GM21367 (cell line): ENCODE results near the gene PPP1R12B.
"Not testable (repeated sequence)": the region's sequence is repeated elsewhere in the genome, so short reads cannot be mapped to it uniquely, and the experiment has no call there.

Experiments
- ATAC-seq: cut with Tn5 transposase; IDR thresholded peaks from one replicate; pipeline ENCODE4 v1.9.1; 2021; ENCODE audit not compliant: unreplicated experiment

Gene PPP1R12B

DNA sequence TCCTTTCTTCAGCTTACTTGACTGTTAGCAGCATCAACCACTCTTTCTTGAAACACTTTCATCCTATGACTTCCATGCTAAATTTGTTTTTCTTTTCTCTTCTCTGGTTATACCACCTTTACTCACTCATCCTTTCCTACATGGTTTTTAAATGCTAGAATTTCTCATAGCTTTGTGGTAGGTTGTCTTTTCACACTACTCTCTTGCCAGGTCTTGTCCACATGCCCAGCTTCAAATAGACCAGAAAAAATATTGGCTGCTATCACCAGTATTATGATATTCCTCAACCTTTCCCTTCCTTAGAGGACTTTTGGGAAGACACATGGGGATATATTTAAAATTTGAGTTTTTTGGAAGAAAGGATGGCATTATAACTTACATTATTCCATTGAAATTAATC is 48.8 kb downstream of the PPP1R12B start:
- no peak for ATAC-seq

DNA sequence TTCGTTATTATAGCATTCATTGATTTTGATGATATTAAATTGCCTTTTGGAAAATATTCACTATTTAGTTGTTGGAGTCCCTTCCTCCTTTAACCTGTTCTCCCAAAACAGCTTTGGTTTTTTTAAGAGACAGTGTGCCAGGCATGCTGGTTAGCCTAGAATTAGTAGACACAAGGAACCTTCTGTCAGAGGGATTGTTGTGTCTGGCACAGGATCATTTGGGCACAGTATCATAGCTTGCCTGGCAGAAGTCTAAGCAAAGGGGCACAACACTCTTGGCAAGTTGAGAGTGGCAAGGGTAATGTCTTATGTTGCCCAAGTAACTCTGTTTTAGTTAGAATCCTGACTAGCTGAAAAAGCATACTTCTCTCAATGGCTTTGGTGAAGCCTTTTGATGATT is 49.9 kb downstream of the PPP1R12B start:
- not testable (repeated sequence) for ATAC-seq

DNA sequence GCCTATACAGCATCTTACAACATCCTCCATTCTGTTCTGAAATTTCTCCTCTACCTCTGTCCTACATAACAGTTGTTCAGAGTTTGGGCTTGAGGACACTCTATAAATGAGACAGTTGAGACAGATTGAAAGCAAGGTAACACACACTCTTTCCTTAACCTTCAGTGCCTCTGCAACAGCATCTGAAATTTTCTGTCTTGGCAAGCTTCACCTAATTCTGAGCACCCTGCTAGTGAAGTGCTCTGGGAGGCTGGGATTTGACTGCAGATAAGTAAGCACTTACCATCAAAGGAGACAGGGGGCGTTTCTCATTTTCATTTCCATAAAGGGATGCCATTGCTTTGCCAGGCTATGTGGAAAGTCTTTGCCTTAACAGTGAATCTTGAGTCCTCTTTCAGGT is 53.3 kb downstream of the PPP1R12B start:
- not testable (repeated sequence) for ATAC-seq

- not testable (repeated sequence) for ATAC-seq
Observed at GRCh38 chr1:202403381-202403780, 54.9 kb downstream of the PPP1R12B start.

DNA sequence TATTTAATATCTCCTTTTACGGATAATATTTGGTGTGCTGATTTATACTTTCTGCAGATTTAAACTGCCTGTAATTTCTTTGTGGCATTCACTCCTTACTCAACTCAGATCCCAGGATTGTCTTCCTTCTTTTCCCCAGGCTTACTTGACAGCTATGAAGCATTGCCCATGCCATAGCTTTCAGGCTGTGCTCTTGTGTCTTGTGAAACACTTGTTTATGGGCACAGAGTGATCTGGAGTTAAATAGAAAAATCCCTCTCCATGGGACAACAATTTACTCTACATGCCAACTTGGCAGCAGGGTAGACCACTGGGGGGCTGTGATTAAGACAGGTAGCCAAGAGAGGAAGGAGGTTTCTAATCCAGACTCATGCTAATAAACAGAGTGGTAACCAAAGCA is 57.4 kb downstream of the PPP1R12B start:
- no peak for ATAC-seq

- ATAC-seq: not testable (repeated sequence)
Observed at GRCh38 chr1:202406896-202407295, 58.4 kb downstream of the PPP1R12B start.

DNA sequence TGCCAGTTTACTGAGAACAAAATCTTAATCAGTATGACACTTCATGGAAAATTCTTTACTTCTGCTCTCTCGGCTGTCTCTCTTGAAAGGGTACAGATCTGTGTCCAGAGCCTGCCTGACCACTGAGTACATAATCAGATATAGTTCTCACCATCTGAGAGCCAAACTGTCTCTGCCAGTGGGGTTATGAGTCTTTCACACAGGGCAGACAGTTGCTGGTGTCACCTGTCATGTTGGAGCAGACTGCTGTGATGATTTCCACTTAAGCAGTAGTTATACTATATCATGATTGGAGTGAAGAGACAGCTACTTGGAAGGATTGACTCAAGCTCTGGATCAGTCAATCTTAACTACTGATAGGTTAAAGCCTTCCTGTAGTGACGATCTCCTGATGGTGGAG is 58.9 kb downstream of the PPP1R12B start:
- ATAC-seq: not testable (repeated sequence)

DNA sequence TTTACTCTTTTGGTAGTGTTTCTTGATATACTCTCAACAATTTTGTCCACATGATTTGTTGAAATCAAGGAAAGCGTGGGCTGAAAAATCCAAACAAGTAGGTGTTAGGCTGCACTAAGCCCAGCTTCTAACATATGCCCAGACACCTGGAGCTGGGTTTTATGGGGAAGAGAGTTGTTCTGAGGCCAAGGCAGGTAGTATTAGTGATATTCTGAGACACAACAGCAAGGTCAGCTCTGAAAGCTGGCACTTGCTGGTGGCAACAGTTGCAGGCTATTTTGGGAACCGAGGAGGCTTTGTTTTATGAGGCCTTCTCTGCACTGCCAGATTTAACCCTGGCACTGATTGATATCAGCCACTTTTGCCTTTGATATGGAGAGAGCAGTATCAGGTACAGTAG is 61.8 kb downstream of the PPP1R12B start:
- not testable (repeated sequence) for ATAC-seq

DNA sequence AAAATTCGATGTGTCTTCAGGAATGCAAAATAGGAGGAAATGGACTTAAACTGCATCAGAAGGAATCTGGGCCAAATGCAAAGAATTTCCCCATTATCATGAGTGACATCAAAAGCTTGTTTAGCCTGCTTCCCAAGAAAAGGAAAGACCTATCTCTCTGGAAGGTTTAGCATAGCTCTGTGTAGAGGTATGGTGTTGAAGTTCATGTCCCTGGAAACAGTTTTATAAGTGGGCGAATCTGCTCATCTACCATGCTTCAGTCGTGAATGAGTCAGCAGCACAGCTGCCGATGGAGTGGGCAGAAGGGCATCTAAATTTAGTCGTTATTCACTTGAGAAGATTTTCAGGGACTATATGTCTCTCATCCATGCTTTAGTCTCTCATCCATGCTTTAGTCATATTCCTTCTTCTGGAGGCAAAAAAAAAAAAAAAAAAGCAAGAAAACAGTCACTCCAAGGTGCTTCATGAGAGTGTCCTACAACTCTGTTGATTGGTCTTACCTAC is 62.4 kb downstream of the PPP1R12B start:
- not testable (repeated sequence) for ATAC-seq

GRCh38 chr1:202411422-202411821 is 62.9 kb downstream of the PPP1R12B start:
- ATAC-seq: no peak

- not testable (repeated sequence) for ATAC-seq
Observed at GRCh38 chr1:202412421-202412820, 63.9 kb downstream of the PPP1R12B start.

GRCh38 chr1:202416641-202417040 is 68.1 kb downstream of the PPP1R12B start:
- ATAC-seq: no peak

- not testable (repeated sequence) for ATAC-seq
Observed at GRCh38 chr1:202417141-202417540, 68.6 kb downstream of the PPP1R12B start.

DNA sequence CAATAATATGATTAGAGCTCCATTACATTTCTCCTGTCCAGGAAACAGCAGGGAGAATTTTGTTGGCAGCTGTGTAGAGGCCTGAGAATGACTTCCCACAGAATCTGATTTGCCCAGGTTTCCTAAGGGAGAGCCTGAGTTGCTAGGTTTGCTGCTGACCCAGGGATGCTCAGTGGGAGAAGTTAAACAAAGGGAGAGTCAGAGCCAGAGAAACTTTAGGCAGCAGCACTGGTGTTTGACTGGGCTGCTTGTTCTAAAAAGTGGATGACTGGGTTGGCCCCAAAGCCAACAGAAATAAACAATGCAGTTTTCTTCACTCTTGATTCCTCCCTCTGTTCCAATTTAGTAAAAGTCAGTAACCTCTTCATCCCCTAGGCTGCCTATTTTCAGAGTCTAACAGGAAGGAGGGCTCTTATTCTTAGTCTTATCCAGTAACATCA is 69.3 kb downstream of the PPP1R12B start:
- ATAC-seq: not testable (repeated sequence)

DNA sequence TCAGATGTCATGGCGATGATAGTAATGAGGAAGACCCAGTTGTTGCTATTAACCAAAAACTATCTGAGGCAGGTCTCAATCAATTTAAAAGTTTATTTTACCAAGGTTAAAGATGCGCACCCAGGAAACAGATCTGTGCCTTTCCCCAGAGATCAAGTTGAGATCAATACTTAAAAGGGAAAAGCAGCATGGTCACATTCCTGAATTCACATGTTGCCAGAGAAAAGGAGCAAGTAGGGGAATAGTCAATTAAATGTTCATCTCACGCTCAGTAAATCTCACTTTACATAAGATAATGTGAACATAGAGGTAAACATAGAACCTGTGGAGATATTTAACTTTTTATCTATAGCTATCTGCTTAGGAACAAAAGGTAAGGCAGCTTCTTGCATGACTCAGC is 71.2 kb downstream of the PPP1R12B start:
- not testable (repeated sequence) for ATAC-seq

GRCh38 chr1:202420422-202421094 is 72.1 kb downstream of the PPP1R12B start:
- ATAC-seq: not testable (repeated sequence)

DNA sequence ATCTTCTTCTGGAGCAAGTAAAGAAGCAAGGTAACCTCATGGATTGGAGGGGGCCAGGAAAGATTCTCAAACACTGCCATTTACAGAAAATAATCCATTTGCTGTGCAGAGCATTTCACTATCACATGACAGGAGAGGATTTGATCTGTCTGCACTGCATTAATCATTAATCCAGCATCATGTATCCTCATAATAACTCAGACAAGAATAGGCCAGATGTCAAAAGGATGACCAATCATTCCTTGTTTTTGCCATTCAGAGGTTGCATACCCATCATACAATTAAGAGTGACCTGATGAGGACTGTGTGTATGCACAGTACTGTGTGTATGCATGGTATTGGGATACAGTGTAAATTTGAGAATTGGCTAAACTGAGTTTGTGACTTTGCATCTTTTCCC is 74.2 kb downstream of the PPP1R12B start:
- ATAC-seq: not testable (repeated sequence)

- ATAC-seq: not testable (repeated sequence)
Observed at GRCh38 chr1:202424260-202424659, 75.8 kb downstream of the PPP1R12B start.

GRCh38 chr1:202430111-202430510 is 81.6 kb downstream of the PPP1R12B start:
- not testable (repeated sequence) for ATAC-seq

GRCh38 chr1:202432338-202432737 is 83.8 kb downstream of the PPP1R12B start:
- ATAC-seq: not testable (repeated sequence)

- no peak for ATAC-seq
Observed at GRCh38 chr1:202433155-202434043, 84.9 kb downstream of the PPP1R12B start.

GRCh38 chr1:202434059-202434458 is 85.6 kb downstream of the PPP1R12B start:
- ATAC-seq: no peak
